Adipose tissue (tissue), 3 donors: Measurements from ENCODE around the gene ELMO2. TPM values are rescaled to one million over a fixed set of nuclear protein-coding genes. Genes with fewer than 3 reads are reported as not detected.

Source experiments
- H3K27ac ChIP-seq: one replicate; pipeline ENCODE4 v1.5.1; 2013; ENCODE audit warnings: low read depth, low read length
- WGBS, 3 donors: extraction: QIAGEN DNeasy Blood & Tissue Kit; methylation state at CpG; one replicate each; pipeline ENCODE4 v1.1.7; 2013; 5-methylcytosine and 5-hydroxymethylcytosine counted together
- polyA plus RNA-seq, 3 donors: library from polyadenylated mRNA; stranded (reverse); fragments of 200-250 nt; gene quantifications; one replicate each; pipeline ENCODE4 v1.2.3, GENCODE V29; 2013
- donor health status: healthy with polysubstance abuse.
- donor health status: Bipolar disorder and iron deficiency.
- donor health status: healthy.

ELMO2 gene, protein sequence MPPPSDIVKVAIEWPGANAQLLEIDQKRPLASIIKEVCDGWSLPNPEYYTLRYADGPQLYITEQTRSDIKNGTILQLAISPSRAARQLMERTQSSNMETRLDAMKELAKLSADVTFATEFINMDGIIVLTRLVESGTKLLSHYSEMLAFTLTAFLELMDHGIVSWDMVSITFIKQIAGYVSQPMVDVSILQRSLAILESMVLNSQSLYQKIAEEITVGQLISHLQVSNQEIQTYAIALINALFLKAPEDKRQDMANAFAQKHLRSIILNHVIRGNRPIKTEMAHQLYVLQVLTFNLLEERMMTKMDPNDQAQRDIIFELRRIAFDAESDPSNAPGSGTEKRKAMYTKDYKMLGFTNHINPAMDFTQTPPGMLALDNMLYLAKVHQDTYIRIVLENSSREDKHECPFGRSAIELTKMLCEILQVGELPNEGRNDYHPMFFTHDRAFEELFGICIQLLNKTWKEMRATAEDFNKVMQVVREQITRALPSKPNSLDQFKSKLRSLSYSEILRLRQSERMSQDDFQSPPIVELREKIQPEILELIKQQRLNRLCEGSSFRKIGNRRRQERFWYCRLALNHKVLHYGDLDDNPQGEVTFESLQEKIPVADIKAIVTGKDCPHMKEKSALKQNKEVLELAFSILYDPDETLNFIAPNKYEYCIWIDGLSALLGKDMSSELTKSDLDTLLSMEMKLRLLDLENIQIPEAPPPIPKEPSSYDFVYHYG
- polyA plus RNA-seq = 10 to 100 TPM; 13.0 to 22.8 (median 21.9) TPM

DNA sequence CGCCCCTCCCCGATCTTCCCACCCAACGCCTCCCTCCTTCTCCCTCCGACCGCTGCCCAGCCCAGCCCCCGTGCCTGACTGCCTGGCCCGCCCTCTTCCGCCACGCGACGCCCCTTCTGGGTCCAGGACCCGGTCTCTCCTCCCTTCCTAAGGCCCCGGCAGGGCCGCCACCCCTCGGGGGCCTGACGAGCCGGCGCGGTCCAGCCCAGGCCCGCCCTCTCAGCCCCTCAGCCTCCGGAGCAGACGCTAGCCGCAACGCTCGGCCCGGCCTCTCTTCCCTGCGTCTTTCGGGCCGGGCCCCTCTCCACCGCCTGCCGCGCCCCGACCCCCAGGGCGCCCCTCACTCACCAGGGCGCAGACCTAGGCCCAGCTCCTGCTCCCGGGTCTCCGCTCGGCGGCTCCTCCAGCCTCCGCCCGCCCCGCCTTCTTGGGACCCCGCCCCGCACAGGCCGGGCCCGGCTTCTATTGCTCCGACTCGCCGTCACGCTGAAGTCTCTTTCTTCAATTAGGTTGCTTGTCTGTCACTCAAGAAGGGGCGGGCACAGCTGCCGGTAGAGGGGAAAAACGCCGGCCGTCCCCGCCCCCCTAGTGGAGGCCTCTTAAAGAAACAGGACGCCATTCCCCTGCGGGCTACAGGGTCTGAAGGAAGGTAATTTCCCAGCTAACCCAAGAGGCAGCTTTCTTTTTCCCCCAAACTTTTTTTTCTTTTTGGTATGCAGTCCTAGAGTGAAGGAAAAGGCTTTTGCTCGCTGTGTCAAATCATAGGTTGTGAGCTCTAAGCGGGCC, at the start of gene ELMO2:
Gene ELMO2 (minus strand): TSS at position 416 of the 786 bp plus-strand sequence. CDS start 12,133 bp downstream, outside the sequence.
- H3K27ac ChIP-seq = peak within 1 kb of the TSS; percentile 78
- WGBS, 3 donors = 0 to 1% (median 0%) methylated on average over 46 to 60 of the region's 60 CpGs

- 79 to 93% (median 88%) methylated on average over 2 of the region's 2 CpGs for WGBS, 3 donors
These were observed 49.3 kb upstream of the ELMO2 start for GRCh38 chr20:46455729-46456128.

GRCh38 chr20:46446851-46447250, 40.4 kb upstream of the ELMO2 start:
- H3K27ac ChIP-seq = no peak overlapping the region
- 93 to 99% (median 95%) methylated on average over 5 of the region's 5 CpGs for WGBS, 3 donors

More at GRCh38 chr20:46455729-46456128, 49.3 kb upstream of the ELMO2 start:
- H3K27ac ChIP-seq = no peak overlapping the region

DNA sequence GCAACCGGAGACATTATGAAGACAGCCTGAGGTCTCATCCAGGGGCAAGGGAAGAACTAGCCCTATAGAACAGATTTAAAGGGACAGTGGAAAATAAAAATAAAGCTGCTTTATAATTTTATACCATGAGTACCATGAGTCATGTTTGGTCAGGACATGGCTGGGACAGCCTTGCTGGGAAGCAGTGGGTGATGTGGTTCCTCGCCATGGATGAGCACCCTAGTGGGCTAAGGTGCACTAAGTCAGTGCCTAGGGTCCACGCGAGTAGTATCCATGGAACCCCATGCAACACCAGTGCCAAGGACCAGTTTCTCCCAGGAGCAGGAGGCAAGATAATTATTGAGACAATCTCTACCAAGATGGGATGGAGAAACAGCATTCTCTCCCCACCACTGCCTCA, 33.4 kb upstream of the ELMO2 start:
- WGBS, 3 donors = 82 to 89% (median 86%) methylated on average over 4 of the region's 4 CpGs

DNA sequence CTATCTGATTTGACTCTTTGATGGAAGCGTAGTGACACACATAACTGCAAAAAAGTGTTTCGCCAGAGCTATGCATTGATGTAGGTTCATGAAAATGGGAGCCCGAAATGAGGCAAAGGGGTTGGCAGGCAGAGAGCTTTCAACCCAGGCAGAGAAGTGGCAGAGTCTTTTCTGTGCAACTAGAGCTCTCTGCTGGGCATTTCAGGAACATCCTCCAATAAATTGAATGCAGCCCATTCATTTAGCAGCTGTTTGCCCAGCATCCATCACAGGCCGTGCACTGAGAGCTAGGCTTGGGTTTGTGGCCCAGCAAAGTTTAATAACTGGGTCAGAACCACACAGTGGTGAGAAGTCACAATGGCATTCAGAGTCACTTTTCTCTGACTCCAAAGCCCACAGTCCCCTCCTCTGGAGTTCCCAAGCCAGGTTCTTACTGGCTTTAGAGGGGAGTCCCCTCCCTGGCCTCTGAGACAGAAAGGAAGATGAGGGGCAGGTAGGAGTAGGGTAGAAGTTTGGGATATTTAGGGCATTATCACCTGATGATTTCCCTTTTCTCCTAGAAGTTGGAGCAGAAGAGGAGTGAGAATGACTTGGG, 31.8 kb upstream of the ELMO2 start:
- WGBS, 3 donors = 62 to 69% (median 69%) methylated on average over 4 of the region's 4 CpGs
- H3K27ac ChIP-seq = no peak overlapping the region

More for the DNA sequence above, 33.4 kb upstream of the ELMO2 start:
- no peak overlapping the region for H3K27ac ChIP-seq

GRCh38 chr20:46435146-46435545, 28.7 kb upstream of the ELMO2 start:
- H3K27ac ChIP-seq = no peak overlapping the region
- 90 to 95% (median 94%) methylated on average over 6 of the region's 6 CpGs for WGBS, 3 donors

DNA sequence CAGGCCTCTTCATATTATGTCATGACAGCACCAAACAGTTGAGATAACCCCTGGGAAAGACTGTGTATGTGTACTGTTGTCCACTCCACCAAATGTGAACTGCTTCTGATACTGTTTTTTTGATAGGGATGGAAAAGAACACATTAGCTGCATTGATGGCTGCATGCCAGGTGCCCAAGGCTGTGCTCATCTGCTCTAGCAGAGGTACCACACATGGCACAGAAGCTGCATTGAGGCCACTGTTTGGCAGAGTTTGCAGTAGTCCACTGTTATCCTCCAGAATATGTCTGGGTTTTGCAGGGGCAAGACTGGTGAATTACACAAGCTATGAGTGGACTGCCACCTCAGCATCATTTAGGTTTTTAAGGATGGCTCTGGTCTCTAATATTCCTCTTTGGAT, 28.2 kb upstream of the ELMO2 start:
- no peak overlapping the region for H3K27ac ChIP-seq

DNA sequence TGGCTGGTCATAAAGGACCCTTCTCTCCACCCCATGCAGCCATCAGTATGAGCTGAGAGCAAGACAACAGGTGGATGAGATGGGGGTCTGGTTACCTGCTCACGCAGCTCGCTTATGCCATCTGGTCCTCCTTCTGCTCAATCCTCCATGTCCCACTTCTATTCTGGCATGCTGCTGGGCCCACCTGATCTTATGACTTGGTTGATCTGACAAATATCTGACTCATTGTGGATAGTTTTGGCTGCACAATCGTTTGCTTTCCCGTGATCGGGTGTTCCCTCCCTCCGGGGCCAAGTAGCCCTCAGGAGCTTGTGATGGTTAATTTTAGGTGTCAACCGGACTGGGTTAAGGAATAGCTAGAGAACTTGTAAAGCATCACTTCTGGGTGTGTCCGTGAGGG, 26.6 kb upstream of the ELMO2 start:
- H3K27ac ChIP-seq = no peak overlapping the region
- 80 to 86% (median 84%) methylated on average over 8 of the region's 8 CpGs for WGBS, 3 donors

DNA sequence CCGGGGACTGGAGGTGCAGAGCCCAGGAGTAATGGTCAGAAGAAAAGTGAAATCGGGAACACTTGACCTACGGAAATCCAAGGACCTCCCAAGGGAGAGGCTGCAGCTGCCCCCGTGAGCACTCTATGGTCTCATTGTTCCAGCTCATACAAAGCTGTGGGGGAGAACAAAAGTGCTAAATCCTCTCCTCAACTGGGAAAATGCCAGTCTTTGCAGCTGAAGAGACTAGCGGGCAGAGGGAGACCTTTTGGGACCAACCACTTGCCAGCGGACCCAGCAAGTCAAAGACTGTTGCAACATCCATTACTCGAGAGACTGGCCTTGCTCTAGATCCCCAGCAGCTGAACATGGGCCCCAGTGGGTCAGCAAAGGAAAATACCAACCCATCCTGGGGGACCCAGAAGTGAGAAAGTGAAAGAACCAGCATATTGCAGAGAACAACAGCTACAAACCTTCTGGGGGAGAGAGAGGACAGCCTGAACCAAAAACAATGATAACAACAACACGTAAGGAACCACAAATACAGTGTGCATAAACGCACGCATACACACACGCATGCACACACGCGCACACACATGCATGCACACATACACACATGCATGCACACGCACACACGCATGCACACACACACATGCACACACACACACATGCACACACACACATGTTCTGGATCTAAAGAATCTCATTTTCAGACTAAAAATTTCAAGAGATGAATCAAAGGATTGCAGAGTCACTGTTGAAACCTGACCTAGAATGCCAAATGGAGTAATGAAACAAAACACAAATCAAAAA, 24.7 kb upstream of the ELMO2 start:
- H3K27ac ChIP-seq = no peak overlapping the region
- 80 to 84% (median 80%) methylated on average over 15 of the region's 15 CpGs for WGBS, 3 donors

DNA sequence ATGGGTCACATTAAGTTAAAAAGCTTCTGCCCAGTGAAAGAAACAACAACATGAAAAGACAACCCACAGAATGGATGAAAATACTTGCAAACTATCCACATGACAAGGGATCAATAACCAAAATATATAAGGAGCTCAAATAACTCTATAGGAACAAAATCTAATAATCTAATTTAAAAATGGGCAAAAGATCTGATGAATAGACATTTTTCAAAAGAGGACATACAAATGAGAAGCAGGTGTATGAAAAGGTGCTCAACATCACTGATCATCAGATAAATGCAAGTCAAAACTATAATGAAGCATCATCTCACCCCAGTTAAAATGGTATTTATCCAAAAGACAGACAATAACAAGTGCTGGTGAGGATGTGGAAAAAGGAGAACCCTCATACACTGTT, 21.0 kb upstream of the ELMO2 start:
- no peak overlapping the region for H3K27ac ChIP-seq

- WGBS, 3 donors = 90 to 96% (median 96%) methylated on average over 2 of the region's 2 CpGs
- no peak overlapping the region for H3K27ac ChIP-seq
These were observed 17.6 kb upstream of the ELMO2 start for GRCh38 chr20:46423882-46424482.

DNA sequence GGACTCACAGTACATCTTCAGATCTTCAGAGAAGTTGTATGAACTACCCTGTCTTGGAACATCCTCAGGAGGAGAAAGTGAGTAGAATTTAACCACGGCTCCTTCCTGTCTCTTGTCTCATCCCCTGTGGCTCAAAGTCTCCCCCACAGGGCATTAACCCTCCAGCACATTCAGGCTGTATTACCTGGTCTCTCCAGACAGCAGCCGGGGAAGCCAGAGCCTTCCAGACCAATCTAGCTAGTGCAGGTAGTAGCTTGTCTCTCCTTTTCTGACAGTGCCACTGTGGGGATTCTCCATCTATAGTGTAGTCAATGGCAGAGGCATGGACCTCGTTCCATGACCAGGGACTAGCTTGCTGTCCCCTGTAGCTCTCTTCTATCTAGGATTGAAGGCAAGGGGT, 16.9 kb upstream of the ELMO2 start:
- H3K27ac ChIP-seq = no peak overlapping the region
- WGBS, 3 donors = 63 to 65% (median 64%) methylated on average over 3 of the region's 3 CpGs

GRCh38 chr20:46420878-46421277, 14.5 kb upstream of the ELMO2 start:
- 29 to 53% (median 51%) methylated on average over 5 of the region's 5 CpGs for WGBS, 3 donors
- H3K27ac ChIP-seq = no peak overlapping the region

- no peak overlapping the region for H3K27ac ChIP-seq
- WGBS, 3 donors = 57 to 84% (median 80%) methylated on average over 1 of the region's 1 CpG
These were observed 13.5 kb upstream of the ELMO2 start for GRCh38 chr20:46419882-46420281.

DNA sequence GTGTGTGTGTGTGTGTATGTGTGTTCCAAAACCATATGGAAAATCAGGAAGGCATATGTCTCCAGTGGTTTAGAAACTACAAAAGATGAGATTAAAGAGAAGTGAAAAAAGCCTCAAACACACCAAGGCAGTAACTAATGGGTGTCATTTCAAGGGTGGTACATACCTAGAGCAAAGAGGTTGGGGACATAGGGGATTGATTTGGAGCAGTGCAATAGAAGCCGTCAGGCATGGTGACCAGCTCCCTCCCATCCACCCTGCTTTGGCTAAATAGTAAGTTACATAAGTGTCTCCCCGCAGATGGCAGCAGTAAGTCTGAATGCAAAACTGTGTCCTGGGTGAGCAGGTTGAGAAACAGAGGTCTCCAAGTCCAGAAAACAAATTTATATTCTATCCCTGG, 10.4 kb upstream of the ELMO2 start:
- WGBS, 3 donors = 67 to 86% (median 84%) methylated on average over 2 of the region's 2 CpGs
- no peak overlapping the region for H3K27ac ChIP-seq

DNA sequence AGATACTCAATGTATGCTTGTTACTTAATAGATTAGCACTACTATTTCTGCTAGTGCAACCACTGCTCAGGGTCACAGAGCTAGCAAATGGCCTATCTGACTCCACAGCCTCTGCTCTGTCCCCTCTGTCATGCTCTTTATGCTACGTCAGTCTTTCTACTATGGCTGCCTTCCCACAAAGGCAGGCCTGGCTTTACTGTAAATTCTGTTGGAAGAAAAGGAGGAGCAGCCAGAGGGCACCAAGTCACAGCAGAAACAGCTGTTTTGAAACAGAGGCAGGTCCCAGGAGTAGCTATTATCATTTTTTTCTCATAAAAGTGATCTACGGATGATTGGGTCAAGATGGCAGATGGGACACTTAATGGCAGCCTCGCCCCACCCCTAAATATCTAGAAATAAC, 10.0 kb upstream of the ELMO2 start:
- H3K27ac ChIP-seq = no peak overlapping the region
- 67 to 78% (median 78%) methylated on average over 3 of the region's 3 CpGs for WGBS, 3 donors

DNA sequence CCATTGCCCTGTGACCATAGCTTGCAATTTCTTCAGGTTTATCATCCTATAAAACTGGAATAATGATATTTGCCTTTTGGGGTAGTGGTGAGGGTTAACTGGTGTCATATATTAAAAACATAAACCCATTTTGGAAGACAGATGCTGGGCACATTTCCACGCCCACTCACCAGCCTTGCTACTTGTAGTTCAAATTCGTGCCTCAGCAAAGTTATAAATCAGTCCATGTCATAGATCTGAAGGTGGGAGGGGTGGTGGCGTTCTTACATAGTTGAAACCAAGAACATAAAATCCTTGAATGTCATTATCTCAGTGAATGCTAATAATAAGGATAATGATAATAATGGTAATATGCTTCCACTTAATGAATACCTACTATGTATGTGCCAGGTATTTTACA, 9.4 kb upstream of the ELMO2 start:
- 58 to 62% (median 60%) methylated on average over 3 of the region's 3 CpGs for WGBS, 3 donors
- no peak overlapping the region for H3K27ac ChIP-seq

DNA sequence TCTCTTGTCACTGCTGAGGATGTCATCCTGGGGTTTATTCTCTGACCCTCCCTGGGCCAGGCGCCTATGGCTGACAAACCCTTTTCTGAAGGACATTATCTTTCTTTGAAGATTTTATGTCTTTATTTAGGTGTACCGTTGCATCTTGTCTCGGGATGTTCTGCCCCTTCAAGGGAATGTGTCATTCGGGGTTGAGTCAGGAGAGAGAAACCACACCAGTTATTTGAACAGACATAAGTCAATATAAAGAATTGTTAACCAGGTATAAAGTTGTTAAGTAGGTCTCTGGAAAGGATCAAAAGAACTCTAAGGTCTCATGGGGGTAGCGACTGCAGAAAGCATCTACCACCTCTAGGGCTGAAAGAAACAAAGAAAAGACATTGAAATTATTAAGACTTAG, 8.2 kb upstream of the ELMO2 start:
- H3K27ac ChIP-seq = no peak overlapping the region
- 74 to 85% (median 83%) methylated on average over 5 of the region's 5 CpGs for WGBS, 3 donors
